Keratinocyte (primary cell): Measurements from ENCODE around the gene TBCB. TPM values are rescaled to one million over a fixed set of nuclear protein-coding genes. Genes with fewer than 3 reads are reported as not detected.

Source experiments
- DNase-seq: peaks from one replicate; pipeline ENCODE4 v3.0.0-alpha.2; 2011; ENCODE audit warnings: low read depth, missing footprints, low spot score
- FAIRE-seq: peaks from 2 replicates; lab custom pipeline; 2011; peaks lifted over from hg19 to GRCh38; lab: Jason Lieb, UNC
- H2AFZ ChIP-seq: 2 replicates; pipeline ENCODE4 v1.6.0; 2012; ENCODE audit warnings: low read length, control low read depth, inconsistent platforms; ENCODE audit not compliant: control insufficient read depth
- H3K27ac ChIP-seq: 2 replicates; pipeline ENCODE4 v1.5.1; 2011; ENCODE audit warnings: low read length; ENCODE audit not compliant: control insufficient read depth, insufficient read depth
- H3K27me3 ChIP-seq: 3 replicates; pipeline ENCODE4 v1.6.0; 2011; ENCODE audit warnings: low read length; ENCODE audit not compliant: control insufficient read depth, insufficient read depth; ENCODE audit errors: extremely low read depth
- H3K36me3 ChIP-seq, 2 experiments: 2 replicates in 1 of 2; 3 replicates in 1 of 2; pipeline ENCODE4 v1.5.1; 2011; ENCODE audit warnings: low read length in 2 of 2, mild to moderate bottlenecking in 1 of 2; ENCODE audit not compliant: control insufficient read depth in 2 of 2, insufficient read depth in 2 of 2; ENCODE audit errors: extremely low read depth in 1 of 2
- H3K4me1 ChIP-seq: 3 replicates; pipeline ENCODE4 v1.5.1; 2011; ENCODE audit warnings: low read length; ENCODE audit not compliant: control insufficient read depth, insufficient read depth; ENCODE audit errors: extremely low read depth
- H3K4me2 ChIP-seq: 3 replicates; pipeline ENCODE4 v1.6.0; 2011; ENCODE audit warnings: low read depth, low read length; ENCODE audit not compliant: control insufficient read depth, insufficient read depth; ENCODE audit errors: extremely low read depth
- H3K4me3 ChIP-seq, 3 experiments: fragments of 200-600 bp in 1 of 3; sonication (generic) in 1 of 3; 2 replicates in 2 of 3; 3 replicates in 1 of 3; pipeline ENCODE4 v1.5.1; 2011 to 2016; ENCODE audit warnings: low read length in 3 of 3, mild to moderate bottlenecking in 3 of 3, control low read depth in 2 of 3, inconsistent platforms in 1 of 3, low read depth in 1 of 3, mixed read lengths in 1 of 3, mixed run types in 1 of 3, moderate library complexity in 1 of 3; ENCODE audit not compliant: control insufficient read depth in 2 of 3, insufficient read depth in 2 of 3; ENCODE audit errors: extremely low read depth in 1 of 3
- H3K79me2 ChIP-seq: 2 replicates; pipeline ENCODE4 v1.6.0; 2012; ENCODE audit warnings: low read length; ENCODE audit not compliant: control insufficient read depth, insufficient read depth
- H3K9ac ChIP-seq: 3 replicates; pipeline ENCODE4 v1.6.0; 2011; ENCODE audit warnings: low read length; ENCODE audit not compliant: control insufficient read depth, insufficient read depth; ENCODE audit errors: extremely low read depth
- H3K9me1 ChIP-seq: 3 replicates; pipeline ENCODE4 v1.6.0; 2011; ENCODE audit warnings: low read length; ENCODE audit not compliant: control insufficient read depth, insufficient read depth; ENCODE audit errors: extremely low read depth
- H3K9me3 ChIP-seq: 2 replicates; pipeline ENCODE4 v1.5.1; 2012; ENCODE audit warnings: low read depth, low read length; ENCODE audit not compliant: control insufficient read depth
- H4K20me1 ChIP-seq: 3 replicates; pipeline ENCODE4 v1.6.0; 2011; ENCODE audit warnings: low read length; ENCODE audit not compliant: control insufficient read depth, insufficient read depth; ENCODE audit errors: extremely low read depth
- CTCF ChIP-seq, 3 experiments: IDR thresholded peaks in 1 of 3; conservative IDR thresholded peaks in 1 of 3; optimal IDR thresholded peaks in 1 of 3; 2 replicates in 2 of 3; 3 replicates in 1 of 3; pipeline versions ENCODE3 to v1.5.1; 2011; ENCODE audit warnings: low read length in 3 of 3, mild to moderate bottlenecking in 3 of 3, moderate library complexity in 2 of 3, control low read depth in 1 of 3, inconsistent platforms in 1 of 3; ENCODE audit not compliant: insufficient read depth in 2 of 3; ENCODE audit errors: extremely low read depth in 1 of 3
- EZH2 ChIP-seq: IDR thresholded peaks from one replicate; pipeline ENCODE4 v1.6.1; 2012; ENCODE audit warnings: inconsistent platforms, mild to moderate bottlenecking, low read length, moderate library complexity
- dilution Hi-C: fragments of 300-500 bp; cut with MboI; formaldehyde crosslinking; loops from one replicate; pipeline ENCODE4 v1.7.0; 2020; ENCODE audit warnings: low sequenced_read_pairs; ENCODE audit not compliant: extremely low pct_ligation_motif_present
- polyA plus RNA-seq, 5 experiments: library from polyadenylated mRNA; depleted of rRNA in 3 of 5; stranded (reverse) in 3 of 5; stranded (forward) in 1 of 5; unstranded in 1 of 5; fragments of >200 nt; gene quantifications; 1 replicate in 1 of 5; 2 replicates in 3 of 5; 3 replicates in 1 of 5; pipeline versions ENCODE4 v1.2.1 to v1.2.3, GENCODE V29; 2011 to 2012; ENCODE audit warnings: missing spikeins in 2 of 5, low read depth in 1 of 5, low replicate concordance in 1 of 5

Gene TBCB
- polyA plus RNA-seq, 1 donor (not counting 4 experiments of a cell fraction or from before 2014, with no cell fraction given), result 183 TPM

GRCh38 chr19:36101550-36102327 lies 13.5 kb upstream of the TBCB start:
- H3K9ac ChIP-seq, result peak overlapping the region; percentile 28
- H3K4me3 ChIP-seq, result no peak overlapping the region
- no peaks in the 10 kb centered on the region for H3K9me3 ChIP-seq
- peak overlapping the region; percentile 80 for H2AFZ ChIP-seq
- peaks cover 23% of the 10 kb centered on the region for H3K4me1 ChIP-seq
- no peaks in the 10 kb centered on the region for H3K27me3 ChIP-seq
- H3K27ac ChIP-seq, result peak overlapping the region; percentile 20
- peak overlapping the region; percentile 45 for H3K4me2 ChIP-seq
- H3K9me1 ChIP-seq, result no peaks in the 10 kb centered on the region
- TF ChIP-seq EZH2 (no peak), CTCF (optimal IDR thresholded peaks at IDR 0.05 in 1 of 3, IDR thresholded peaks at IDR 0.05 in 1 of 3, conservative IDR thresholded peaks at IDR 0.05 in 1 of 3; ENCODE audit: extremely low read depth in 1 of 3, insufficient read depth in 2 of 3, low read length in 3 of 3) (no peak)
- dilution Hi-C loops, result no loop called here
- H3K36me3 ChIP-seq, result peaks cover 0 to 21% of the 10 kb centered on the region in 2 experiments
- no peaks in the 10 kb centered on the region for H4K20me1 ChIP-seq
- FAIRE-seq (peak; percentile 79), DNase-seq (peak; percentile 59)
- H3K79me2 ChIP-seq, result no peaks in the 10 kb centered on the region

GRCh38 chr19:36103040-36103626 lies 12.1 kb upstream of the TBCB start:
- no peak overlapping the region for H3K4me2 ChIP-seq
- H3K9me3 ChIP-seq, result no peaks in the 10 kb centered on the region
- TF ChIP-seq CTCF (optimal IDR thresholded peaks at IDR 0.05 in 1 of 3, IDR thresholded peaks at IDR 0.05 in 1 of 3, conservative IDR thresholded peaks at IDR 0.05 in 1 of 3; ENCODE audit: extremely low read depth in 1 of 3, insufficient read depth in 2 of 3, low read length in 3 of 3) (no peak), EZH2 (no peak)
- no peak for FAIRE-seq
- peaks cover 23% of the 10 kb centered on the region for H3K4me1 ChIP-seq
- H3K27me3 ChIP-seq, result no peaks in the 10 kb centered on the region
- no peak overlapping the region for H3K4me3 ChIP-seq
- H3K9ac ChIP-seq, result no peak overlapping the region
- no peaks in the 10 kb centered on the region for H4K20me1 ChIP-seq
- no peak overlapping the region for H2AFZ ChIP-seq
- no peak for DNase-seq
- no peak overlapping the region for H3K27ac ChIP-seq
- H3K79me2 ChIP-seq, result no peaks in the 10 kb centered on the region
- dilution Hi-C loops, result no loop called here
- peaks cover 0 to 19% of the 10 kb centered on the region in 2 experiments for H3K36me3 ChIP-seq
- H3K9me1 ChIP-seq, result no peaks in the 10 kb centered on the region
